ENCODE results near the gene PDGFRB.

- no peak for TF ChIP-seq POLR2AphosphoS5 (IDR thresholded peaks at IDR 0.05; ENCODE audit: borderline replicate concordance, low read depth, low read length)
- TF ChIP-seq EZH2 (IDR thresholded peaks at IDR 0.05) = no peak
These were observed 17.6 kb downstream of the PDGFRB start for GRCh38 chr5:150137997-150138396.
